NCI-H510A (cell line): ENCODE results near the gene JARID2.

Experiments used
- DNase-seq: peaks from one replicate; lab custom pipeline; 2025; lab: John Stamatoyannopoulos, UW

The JARID2 gene

DNA sequence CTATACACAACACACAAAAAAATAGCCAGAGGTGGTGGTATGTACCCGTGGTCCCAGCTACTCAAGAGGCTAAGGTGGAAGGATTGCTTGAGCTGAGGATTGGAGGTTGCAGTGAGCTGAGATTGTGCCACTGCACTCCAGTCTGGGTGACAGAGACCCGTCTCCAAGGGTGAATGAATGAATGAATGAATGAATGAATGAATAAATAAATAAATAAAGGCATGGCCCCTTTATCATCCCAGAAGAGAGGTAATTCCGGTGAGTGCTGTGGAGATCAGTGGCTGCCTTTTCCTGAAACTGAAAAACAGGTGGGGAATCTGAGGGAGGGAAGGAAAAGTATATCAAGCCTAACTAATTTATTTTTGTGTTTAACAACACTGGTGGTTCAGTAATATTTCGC lies 90.0 kb downstream of the JARID2 start:
- DNase-seq: no peak

DNA sequence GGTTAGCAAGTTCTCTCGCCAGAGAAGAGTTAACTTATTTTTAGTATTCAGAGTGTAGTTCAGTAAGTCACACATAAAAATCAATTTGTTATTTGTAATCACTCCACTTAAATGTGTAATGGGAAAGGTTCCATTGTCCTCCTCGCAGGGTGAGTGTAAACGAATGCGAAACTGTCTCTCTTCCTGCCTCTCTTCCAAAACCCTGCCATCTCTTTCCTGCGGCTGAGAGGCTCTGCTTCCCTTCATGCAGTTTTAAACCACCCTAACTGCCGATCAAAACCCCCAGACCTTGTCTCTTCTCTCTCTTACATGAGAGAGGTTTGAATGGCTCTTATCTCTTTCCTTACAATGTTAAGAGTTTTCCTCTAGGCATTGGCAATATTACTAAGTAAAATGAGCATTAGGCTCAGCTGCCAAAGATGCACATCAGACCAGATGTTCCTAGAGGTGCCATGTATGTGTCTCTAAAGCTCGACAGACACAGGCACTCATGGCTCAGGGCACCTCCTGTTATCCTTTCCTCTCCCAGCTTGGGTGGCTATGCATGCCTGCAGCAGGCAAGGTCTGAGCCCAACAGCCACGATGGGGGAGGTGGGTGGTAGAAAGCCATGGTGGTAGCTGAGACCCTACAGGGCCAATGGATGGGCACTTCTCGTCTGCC lies 91.2 kb downstream of the JARID2 start:
- no peak for DNase-seq

DNA sequence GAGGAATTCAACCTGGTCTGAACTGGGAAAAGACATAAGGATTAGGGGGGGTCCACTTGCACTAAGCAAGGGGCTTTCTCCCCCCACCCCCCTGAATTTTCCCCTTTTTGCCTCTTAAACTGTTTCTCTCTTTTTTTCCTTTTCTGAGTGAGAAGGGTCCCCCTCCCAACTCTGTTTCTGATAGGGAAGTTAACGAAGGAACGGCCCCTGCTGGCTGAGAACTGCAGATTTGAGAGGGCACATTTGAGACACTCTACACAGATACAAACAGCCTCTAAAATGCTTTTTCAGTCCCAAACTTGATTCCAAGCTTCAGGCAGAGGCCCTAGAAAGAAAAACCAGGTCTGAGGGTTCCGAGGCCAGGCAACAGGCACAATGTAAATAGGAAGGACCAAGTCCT lies 91.7 kb downstream of the JARID2 start:
- no peak for DNase-seq

DNA sequence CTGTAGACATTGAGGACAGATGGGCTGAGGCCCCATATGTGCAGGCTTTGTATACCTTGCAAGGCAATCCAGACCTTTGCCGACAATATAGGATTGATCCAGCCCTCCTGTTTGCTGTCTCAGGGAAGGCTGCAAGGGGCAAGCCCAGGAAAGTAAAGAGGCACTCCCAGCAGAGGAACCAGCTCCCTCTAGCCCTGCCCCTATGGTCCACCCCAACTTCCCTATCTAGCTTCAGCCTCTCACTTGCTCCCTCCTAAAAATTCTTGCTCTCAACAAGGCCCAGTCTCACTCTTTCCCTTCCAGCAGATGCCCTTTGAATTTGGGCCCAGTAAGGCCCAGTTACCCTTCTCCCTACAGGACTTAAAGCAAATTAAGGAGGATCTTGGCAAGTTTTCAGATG lies 92.6 kb downstream of the JARID2 start:
- no peak for DNase-seq

DNA sequence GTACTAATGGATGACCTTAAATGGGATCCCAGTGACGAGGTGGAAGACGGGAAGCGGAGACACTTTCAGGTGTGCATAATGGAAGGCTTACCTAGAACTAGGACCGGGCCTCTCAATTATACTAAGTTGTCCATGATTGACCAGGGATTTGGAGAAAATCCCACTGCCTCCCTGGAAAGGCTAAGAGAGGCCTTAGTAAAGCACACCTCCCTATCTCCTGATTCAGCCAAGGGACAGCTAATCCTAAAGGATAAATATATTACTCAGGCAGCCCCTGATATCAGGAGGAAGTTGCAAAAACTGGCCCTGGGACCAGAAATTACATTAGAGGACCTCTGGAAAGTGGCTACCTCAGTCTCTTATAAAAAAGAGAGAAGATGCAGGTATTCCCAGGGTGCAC lies 93.2 kb downstream of the JARID2 start:
- no peak for DNase-seq

DNA sequence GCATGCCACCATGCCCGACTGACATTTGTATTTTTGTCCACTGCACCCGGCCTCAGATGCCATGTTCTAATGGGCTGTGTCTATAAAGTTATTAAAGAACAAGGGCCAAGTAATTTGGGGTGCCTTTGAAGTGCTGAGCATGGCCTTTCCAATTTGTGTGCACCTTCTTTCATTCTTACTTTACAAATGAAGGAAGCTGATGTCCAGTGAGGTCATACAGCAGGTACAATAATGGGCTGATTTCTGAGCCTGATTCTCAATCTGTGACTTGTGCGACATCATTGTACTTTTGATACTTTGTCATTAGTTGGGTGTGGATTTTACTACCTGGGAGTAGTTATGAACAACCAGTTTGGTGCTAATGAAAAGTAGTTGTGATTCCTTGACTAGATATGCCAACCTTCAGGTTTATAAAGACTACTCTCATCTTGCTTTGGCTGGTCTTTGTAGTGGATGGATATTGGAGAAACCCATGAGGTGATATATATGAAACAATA lies 94.3 kb downstream of the JARID2 start:
- no peak for DNase-seq

DNA sequence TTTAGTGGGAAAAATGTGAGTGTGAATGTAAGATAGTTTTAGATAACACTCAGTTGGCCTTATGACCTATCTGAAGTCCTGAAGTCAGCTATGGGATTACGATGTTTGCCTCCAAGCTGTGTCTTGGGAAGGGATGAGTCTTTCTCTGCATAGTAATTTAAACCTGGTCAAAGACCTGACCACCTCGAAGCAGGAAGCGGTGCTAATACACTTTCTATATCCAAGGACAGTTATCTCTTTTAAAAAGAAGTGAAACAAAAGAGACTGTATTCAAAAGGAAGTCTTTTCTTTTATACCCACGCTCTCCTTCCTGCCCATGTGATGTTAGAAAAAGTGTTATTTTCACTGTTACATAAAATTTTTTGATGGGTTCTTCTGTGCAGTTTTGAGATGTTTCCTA lies 94.9 kb downstream of the JARID2 start:
- no peak for DNase-seq

DNA sequence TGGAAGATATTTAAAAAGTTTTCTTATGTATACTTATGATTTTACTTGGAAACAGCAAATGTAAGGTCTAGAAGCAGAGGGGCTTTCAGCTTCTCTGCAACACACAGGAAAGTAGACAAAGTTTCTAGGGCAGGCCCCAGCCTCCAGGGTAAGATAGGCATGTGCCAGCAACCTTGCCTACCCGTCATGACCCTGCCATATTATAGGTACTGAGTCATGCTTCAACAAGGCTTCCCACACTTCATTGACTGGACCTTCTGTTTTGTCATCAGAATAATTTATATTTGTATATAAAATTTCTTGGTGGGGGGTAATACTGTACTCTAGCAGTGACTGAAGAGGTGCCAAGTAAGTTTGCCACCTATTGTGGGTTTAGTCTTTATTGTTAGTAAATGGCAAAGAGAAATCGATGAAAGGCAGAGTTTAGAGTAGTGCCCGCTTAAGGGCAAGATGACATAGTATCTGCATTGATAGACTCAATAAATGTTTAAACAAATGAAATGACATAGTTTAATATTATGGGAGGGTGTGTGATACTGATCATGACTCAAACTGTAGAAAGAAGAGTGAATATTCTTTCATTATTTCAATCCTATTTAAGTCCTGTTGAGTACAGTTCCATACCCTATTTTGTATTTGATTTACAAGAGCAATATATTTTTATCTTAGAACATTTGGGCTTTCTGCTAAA lies 95.6 kb downstream of the JARID2 start:
- DNase-seq: no peak

DNA sequence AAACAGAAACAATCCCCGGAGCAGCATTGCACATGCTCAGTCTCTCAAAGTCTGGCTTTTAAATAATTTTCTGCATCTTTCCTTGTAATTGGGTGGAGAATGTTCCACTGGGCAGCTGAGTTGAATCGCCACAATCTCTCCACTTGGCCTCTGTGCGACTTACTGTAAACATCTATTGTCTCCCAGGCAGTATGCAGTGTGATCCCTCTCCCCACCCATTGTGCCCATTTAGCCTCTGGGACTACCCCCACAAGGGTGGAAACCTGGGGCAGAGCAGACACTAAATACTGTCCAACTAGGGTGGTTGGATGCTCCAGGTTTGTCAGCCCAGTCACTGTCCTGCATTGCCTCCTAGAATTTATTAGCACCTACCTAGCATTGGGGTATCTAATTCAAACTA lies 96.2 kb downstream of the JARID2 start:
- DNase-seq: no peak

DNA sequence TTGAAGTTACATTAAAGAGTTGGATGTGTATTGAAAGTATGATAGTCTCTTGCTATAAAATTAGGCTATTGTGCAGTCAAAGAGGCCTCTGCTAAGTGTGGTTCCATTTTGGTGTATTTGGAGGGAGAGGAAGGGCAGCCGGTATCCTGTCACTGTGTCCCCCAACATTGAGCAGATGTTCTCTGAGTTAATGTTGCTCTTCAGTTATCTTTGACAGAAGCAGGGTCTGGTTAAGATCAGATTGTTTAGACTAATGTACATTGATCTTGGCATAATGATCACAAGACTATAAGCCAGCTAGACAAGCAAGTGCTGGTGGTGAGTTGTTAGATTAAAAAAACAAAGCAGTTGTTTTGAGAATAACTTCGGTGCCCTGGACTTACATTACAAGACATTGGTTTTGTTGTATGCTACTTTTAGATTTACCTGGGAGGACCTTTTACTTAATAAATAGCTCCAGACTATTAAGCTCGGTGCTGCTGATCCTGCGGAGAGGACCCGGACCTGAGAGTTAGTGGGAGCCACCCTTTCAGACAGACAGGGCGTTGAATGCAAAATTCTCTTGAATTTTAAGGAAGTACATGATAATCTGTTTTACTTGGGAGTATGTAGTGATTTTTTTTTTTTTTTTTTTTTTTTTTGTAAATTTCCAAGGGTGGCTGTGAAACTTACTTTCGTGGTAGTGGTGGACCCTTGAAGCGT lies 97.8 kb downstream of the JARID2 start:
- DNase-seq: no peak

DNA sequence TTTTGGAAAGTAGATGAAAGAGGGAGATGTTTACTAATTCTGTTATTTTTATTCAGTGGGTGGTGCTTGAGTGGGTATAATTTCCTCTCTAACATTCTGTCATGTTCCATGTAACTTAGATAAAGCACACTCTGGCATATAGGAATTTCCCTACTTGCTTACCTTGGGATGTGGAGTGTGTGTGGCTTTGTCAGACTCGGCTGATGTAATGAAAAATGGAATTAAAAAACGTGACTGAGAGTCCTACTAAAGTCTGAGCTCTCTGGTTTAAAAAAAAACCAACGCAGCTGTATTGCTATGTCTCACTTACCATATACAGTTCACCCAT lies 98.3 kb downstream of the JARID2 start:
- DNase-seq: no peak

DNA sequence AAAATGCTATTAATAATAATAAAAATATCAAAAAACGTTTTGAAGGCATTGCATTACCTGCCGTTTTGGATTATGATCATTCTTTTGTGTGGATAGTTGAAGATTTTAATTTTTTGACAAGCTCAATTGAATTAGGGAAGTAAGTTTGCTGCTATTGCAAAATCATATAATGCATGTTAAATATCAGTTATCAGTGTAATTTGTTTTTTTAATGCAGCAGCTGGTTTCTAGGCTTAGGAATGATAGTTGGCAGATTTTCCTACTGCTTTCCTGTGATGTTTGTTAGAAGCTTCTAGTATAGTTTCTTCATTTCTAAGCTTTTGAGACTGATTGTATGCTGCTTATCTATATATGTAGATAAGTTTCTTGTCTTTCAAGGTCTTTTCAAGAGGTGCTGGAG lies 99.0 kb downstream of the JARID2 start:
- DNase-seq: no peak

DNA sequence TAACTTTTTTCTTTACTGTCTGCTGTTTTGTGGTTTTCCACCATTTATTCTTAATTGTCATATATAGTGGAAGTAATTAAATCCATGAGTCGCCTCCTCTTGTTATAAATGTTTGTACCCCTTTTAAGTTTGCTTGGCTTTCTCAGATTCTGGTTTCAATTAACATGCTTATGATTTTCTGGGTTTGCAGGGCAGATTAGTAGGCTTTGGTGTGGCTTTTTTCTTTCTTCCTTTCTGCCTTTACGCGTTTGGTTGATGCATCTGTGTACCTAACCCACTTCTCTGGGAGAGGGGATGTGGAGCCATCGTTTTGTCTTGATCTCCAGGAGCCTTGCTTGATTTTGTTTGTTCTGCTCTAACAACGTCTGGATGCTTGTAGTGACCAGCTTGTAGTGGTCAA lies 100.4 kb downstream of the JARID2 start:
- DNase-seq: no peak

DNA sequence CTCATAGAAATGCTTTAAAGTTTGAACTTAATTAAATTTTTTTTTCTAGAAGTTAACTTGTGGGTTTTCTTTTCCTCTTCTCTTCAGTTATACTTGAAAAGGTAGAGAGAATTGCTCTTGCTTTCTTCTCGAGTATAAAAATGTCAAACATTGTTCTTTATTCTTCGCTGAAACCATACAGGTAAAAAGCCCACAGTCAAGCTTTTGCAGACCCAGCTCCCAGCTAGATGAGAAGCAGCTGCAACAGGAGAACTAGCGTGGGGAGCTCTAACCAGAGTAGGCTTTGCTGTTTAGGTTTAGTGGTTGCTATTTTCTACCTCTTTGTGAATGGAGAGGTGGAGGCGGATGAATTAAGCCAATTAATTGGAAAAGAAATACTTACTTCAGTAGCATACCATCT lies 102.7 kb downstream of the JARID2 start:
- no peak for DNase-seq

DNA sequence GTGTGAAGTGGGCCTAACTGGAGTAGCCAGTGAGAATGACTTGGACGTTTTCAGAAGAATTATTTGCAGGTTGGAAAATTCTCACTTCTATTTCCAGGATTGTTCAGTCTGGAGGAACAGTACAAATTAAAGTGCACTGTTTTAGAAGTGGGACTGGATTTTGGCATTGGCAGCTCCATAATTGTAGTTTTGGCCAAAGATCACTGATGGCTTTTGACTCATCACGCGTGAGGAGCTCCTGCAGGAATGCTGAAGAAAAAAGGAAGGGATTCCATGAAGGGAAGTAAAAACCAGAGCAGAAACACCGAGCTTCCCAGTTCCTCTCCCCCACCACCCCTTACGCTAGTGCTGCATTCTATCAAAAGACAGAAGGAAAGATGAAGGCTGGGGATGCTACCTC lies 103.5 kb downstream of the JARID2 start:
- DNase-seq: no peak

DNA sequence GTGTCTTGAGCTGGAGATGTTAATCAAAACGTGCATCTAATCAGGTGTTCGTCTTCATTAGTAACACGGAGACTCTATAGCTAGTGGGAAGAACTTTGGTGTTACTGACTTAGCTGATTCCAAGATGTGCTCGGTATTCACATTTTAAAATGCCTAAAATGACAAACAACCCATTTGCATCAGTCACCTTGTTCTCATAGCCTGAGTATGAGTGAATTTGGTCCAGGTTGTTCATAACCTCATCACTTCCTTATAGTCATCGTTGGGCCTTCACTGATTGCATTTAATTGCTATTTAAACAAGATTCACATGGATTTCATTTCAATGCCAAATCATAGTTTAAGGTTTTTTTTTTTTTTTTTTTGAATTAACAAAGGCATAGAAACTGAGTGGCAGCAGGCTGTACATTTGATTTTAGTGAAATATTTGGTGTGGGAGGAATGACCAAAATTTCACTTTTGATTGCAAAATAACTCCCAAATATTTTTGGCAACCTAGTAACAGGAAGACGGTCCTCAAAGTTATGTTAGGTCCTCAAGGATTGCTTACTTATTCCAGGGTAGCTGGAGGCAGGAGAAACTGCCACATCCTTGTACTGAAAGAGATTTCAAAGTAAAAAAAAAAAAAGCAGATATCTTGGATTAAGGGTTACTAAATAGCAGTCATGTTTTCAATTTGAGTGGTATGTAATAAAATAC lies 104.7 kb downstream of the JARID2 start:
- DNase-seq: no peak

DNA sequence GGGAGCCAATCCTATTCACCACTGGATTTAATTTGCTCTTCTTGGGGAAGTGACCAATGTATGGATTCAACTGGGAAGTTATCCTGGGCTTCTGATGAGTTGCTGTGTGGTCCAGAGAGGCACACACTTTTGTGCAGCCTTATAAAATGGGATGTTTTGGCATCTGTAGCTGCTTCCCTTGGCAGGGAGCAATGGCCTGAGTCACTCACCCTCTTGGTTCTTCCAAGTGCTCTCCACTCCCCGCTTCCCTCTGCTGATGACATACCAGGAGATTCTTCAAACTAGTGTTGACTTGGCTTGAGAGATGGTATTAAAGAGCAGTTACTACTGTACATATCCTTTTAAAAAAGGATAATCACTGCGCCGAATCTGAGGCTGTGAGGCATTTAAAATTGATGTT lies 105.8 kb downstream of the JARID2 start:
- DNase-seq: no peak

DNA sequence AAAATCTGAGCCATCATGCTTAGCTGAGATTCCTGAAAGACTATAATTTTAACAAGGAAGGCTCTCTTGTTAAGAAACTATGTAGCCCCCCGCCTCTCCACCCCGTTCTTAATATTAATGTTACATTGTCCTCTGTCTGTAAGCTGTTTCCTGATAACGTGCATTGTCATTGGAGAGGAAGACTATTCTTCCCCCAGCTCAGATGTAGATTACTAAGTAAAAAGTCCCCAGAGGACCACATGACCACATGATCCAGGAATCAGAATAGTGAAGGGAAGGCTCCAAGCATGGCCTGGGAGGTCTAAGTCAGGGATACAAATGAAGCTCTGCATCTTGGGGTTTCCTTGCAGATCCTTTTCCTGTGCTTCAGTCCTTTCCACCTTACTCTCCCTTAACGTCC lies 106.4 kb downstream of the JARID2 start:
- DNase-seq: no peak

DNA sequence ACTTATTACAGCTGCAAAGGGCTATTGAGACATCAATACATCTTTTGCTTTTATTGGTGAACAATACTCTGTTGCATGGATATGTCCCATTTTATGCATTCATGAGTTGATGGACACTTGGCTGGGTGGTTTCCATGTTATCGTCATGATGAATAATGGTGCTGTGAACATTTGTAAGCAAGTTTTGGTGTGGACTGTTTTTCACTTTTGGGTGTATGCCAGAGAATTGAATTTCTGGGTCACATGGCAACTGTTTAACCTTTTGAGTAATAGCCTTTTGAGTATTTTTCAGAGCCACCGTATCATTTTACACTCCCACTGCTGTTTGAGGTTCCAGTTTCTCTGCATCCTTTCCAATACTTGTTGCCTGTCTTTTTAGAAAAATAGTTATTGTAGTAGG lies 107.0 kb downstream of the JARID2 start:
- no peak for DNase-seq

DNA sequence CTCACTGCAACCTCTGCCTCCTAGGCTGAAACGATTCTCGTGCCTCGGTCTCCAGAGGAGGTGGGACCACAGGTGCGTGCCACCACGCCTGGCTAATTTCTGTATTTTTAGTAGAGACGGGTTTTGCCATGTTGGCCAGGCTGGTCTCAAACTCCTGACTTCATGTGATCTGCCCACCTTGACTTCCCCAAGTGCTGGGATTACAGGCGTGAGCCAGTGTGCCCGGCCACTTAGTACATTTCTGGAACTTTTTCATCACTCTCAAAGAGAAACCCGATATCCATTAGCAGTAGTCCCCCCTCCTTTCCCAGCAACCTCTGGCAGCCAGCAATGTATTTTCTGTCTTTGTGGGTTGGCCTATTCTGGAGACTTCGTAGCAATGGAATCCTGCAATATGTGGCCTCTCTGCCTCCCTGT lies 109.8 kb downstream of the JARID2 start:
- no peak for DNase-seq

DNA sequence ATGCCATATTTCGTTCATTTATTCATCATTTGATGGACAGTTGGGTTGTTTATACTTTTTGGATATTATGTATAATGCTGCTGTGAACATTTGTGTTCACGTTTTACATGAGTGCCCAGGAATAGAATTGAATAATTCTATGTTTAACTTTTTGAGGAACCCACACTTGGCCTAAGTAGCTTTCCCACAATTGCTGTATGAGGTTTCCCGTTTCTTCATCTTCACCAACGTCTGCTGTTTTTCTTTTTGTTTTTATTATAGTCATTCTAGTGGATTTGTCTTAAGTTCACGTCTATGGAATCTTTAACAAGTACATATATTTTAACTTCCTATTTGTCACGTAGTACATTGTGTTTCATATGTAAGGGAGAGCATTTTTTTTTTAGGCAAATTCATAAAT lies 110.3 kb downstream of the JARID2 start:
- DNase-seq: no peak

DNA sequence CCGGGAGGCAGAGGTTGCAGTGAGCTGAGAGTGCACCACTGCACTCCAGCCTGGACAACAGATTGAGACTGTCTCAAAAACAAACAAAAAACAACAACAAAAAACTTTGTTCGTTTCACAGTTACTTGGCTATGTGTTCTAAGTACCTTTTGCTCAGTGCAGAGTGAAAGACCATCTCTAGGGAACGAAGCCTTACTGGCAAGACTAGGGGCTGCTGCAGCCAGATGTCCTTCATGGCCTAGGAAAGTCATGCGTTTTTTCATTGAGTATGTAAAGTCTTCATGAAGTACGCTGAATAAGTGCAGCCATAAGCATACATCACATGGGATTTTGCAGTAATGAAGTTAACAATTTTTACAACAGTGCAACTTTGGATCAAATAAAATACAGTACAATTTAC lies 111.1 kb downstream of the JARID2 start:
- no peak for DNase-seq

DNA sequence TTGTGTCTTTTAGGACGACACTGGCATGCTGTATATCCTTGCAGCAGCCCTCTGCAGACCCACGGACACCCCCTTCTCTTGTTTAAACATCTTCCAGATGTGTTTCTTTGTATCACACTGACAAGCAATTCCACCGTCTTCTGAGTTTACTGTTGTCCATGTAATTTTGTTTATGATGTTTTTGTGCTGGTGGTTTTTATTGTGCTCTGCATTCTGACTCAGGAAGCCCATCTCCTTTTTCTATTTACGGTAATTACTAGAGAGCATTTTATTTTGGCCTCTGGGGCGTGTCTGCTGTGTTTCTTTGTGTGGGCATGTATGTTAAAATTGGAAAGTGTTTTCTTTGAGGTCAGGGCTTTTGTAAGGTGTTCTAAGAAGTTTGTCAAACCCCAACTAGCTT lies 111.9 kb downstream of the JARID2 start:
- no peak for DNase-seq
